ENCODE data around the gene SMIM41.

Gene SMIM41

GRCh38 chr12:52119398-52120254 lies 40.1 kb downstream of the SMIM41 start:
- peak; percentile 74 for DNase-seq (ENCODE audit: low read depth)
- peak; percentile 71 for TF ChIP-seq CTCF (IDR thresholded peaks at IDR 0.05; ENCODE audit: insufficient read depth, low read depth, low read length, missing control alignments)
- H3K4me3 ChIP-seq (ENCODE audit: low read depth, low read length), result no peak overlapping the region; the same call in 1 of the 2 replicates

- no peak overlapping the region for H3K4me3 ChIP-seq (ENCODE audit: low read depth, low read length)
- DNase-seq (ENCODE audit: low read depth), result no peak
- TF ChIP-seq CTCF (IDR thresholded peaks at IDR 0.05; ENCODE audit: insufficient read depth, low read depth, low read length, missing control alignments), result no peak
Measured at GRCh38 chr12:52120951-52121823, 41.7 kb downstream of the SMIM41 start.

DNA sequence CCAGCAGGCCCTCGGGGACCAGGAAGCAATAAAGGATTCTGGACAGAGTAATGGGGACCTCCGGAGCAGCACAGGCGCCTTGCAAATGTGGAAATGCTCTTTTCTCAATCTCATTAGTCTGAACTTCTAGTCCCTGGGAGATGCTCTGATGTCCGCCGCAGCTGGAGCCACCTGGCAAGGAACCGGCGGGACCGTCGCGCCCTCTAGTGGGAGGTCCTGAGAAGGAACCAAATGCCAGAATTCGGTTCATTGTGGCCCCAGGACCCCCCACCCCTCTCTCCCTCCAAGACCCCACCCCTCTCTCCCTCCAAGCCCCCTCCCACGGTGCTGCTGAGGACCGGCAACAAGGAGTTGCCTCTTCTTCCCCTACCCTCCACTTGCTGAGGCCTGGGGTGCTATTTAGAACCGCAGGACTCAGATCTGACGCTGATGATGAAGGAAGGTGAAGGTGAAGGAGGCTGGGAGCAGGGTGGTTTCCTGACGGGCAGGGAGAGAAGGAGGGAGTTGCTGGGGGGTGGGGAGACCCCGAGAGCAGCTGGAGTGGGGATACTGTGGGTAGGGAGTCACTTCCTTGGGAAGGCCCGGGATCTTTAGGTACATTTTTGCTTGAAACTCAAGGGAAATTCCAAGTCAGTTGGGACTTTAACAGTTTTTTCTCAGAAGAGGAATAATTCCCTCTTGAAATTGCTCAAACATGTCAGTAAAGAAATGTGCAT lies 42.5 kb downstream of the SMIM41 start:
- peak; percentile 87 for TF ChIP-seq CTCF (IDR thresholded peaks at IDR 0.05; ENCODE audit: insufficient read depth, low read depth, low read length, missing control alignments)
- peak; percentile 86 for DNase-seq (ENCODE audit: low read depth)
- no peak overlapping the region for H3K4me3 ChIP-seq (ENCODE audit: low read depth, low read length)

- no peak overlapping the region for H3K4me3 ChIP-seq (ENCODE audit: low read depth, low read length)
- DNase-seq (ENCODE audit: low read depth), result no peak
- no peak for TF ChIP-seq CTCF (IDR thresholded peaks at IDR 0.05; ENCODE audit: insufficient read depth, low read depth, low read length, missing control alignments)
Measured at GRCh38 chr12:52122540-52122871, 43.0 kb downstream of the SMIM41 start.

- no peak for TF ChIP-seq CTCF (IDR thresholded peaks at IDR 0.05; ENCODE audit: insufficient read depth, low read depth, low read length, missing control alignments)
- no peak for DNase-seq (ENCODE audit: low read depth)
- no peak overlapping the region for H3K4me3 ChIP-seq (ENCODE audit: low read depth, low read length)
Measured at GRCh38 chr12:52122904-52123303, 43.4 kb downstream of the SMIM41 start.

DNA sequence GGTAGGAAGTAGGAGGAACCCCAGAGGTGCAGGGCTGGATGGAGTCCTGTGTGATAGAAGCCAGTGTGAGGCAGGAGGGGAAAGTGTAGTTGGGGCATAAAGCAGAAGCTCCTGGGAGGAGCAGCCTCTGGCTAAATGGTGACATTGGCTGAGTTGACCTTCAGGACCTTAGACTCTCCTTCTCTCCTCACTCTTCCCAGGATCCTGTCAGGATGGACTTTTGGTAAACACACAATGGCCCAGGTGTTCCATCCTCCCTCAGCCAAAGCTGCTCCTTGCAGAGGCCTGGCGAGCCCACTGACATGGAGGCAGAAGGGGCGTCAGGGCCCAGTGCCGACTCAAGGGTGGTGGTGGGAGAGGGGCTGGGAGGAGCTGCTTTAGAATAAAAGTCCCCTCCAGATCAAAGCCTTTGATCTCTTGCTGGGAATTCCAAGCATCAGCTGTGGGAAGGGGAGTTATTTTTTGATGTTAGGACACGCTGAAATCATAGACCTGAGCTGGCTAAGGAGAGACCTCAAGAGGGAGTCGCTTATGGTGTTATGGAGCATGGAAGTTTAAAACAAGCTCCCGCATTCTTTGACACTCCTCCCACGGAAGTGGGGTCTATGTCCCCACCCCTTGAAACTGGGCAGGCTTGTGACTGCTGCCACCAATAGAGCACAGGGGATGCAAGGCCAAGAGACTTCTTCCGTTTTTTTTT lies 44.1 kb downstream of the SMIM41 start:
- DNase-seq (ENCODE audit: low read depth), result peak; percentile 66
- TF ChIP-seq CTCF (IDR thresholded peaks at IDR 0.05; ENCODE audit: insufficient read depth, low read depth, low read length, missing control alignments), result no peak
- H3K4me3 ChIP-seq (ENCODE audit: low read depth, low read length), result no peak overlapping the region
